ENCODE results near the gene MTLN.

DNA sequence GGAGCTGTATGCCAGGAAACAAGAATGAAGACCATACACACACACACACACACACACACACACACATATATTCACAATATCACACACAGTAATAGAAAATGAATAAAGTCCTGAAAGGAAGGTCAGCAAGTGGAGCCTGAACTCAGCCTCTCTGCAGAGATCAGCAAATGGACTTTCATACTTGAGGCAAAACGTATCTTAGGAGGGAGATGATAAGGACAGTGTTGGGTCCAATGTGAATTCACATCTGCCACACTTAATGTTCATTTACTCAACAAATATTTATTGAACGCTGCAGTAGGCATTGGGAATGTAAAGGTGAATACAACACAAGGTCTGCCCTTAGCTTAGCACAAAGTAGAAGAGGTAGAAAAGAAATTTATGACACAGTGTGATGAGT is 2.7 kb upstream of the MTLN start:
- TF ChIP-seq YY1 (IDR thresholded peaks at IDR 0.05; ENCODE audit: insufficient read depth, insufficient read length) (no peak), ZNF274 (IDR thresholded peaks at IDR 0.05; ENCODE audit: low read depth, low read length) (no peak)
